Subcutaneous abdominal adipose tissue (tissue), 5 donors: ENCODE measurements around the gene SENP3.

Source experiments
- H3K27ac ChIP-seq: one replicate; pipeline ENCODE4 v1.7.0; 2013; ENCODE audit warnings: low read depth, mild to moderate bottlenecking, inconsistent platforms, low read length, moderate library complexity
- H3K27me3 ChIP-seq, 5 donors: one replicate each; pipeline ENCODE4 v1.7.0; 2013; ENCODE audit warnings: low read length in 5 of 5, inconsistent platforms in 1 of 5; ENCODE audit not compliant: control insufficient read depth in 5 of 5, insufficient read depth in 4 of 5
- H3K36me3 ChIP-seq, 5 donors: one replicate each; pipeline ENCODE4 v1.7.0; 2013; ENCODE audit warnings: low read length in 5 of 5; ENCODE audit not compliant: control insufficient read depth in 5 of 5, insufficient read depth in 5 of 5
- H3K4me1 ChIP-seq, 5 donors: one replicate each; pipeline ENCODE4 v1.7.0; 2013; ENCODE audit warnings: low read length in 5 of 5, mild to moderate bottlenecking in 3 of 5, moderate library complexity in 1 of 5; ENCODE audit not compliant: control insufficient read depth in 5 of 5, insufficient read depth in 5 of 5
- H3K4me3 ChIP-seq, 5 donors: one replicate each; pipeline ENCODE4 v1.7.0; 2013; ENCODE audit warnings: low read length in 5 of 5, low read depth in 1 of 5
- H3K9ac ChIP-seq, 5 donors: one replicate each; pipeline ENCODE4 v1.7.0; 2013; ENCODE audit warnings: low read length in 5 of 5, mild to moderate bottlenecking in 4 of 5, moderate library complexity in 3 of 5
- H3K9me3 ChIP-seq, 5 donors: one replicate each; pipeline ENCODE4 v1.7.0; 2013; ENCODE audit warnings: low read length in 5 of 5; ENCODE audit not compliant: control insufficient read depth in 5 of 5
- donor health status: healthy.
- donor health status: healthy.
- donor health status: healthy.
- donor health status: healthy.
- donor health status: healthy.

The SENP3 gene

DNA sequence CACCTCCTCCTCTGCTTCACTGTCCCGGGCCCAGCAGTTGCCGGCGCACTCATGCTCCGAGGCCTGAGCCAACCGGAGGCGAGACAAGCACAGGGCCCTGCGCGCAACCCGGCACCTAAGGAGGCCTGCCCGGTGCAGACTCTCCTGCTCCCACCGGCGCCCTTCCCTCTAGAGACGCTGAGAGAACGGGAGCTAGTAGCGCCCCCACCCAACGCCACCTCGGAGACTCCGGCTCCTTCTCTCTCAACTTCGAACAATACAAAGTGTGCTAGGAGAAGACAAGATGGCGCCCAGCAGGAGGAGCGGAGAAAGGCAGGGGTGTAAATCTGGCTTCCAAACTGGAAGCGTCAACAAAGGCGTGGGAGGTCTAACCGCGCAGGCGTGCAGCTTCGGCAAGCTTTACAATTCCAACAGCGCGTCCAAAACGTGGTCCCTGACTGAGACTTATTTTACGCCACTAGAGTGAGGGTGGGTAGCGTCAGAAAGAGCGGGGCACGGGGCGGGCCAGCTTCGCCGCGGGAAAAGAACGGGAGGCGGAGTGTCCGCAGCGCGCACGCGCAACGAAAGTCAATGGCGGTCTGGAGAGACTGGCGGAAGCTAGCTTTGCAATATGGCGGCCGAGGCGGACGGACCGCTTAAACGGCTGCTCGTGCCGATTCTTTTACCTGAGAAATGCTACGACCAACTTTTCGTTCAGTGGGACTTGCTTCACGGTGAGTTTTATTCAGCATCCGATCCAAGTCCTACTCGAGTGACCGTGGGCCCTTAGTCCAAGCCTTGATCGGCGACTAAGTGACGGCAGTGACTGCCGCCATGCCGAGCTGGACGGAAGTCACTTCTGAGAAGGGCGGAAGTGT is 21.8 kb downstream of the SENP3 start, which contains the start of gene MPDU1:
MPDU1 (plus strand) TSS at position 600 of the 857 bp plus-strand sequence; CDS start at position 611, 11 bp downstream.
- H3K4me3 ChIP-seq, result peak within 1 kb of the TSS; percentile 80 to 97 (median 90)
- H3K9ac ChIP-seq, result peak within 1 kb of the TSS; percentile 79 to 97 (median 87)
- peak within 1 kb of the TSS; percentile 98 for H3K27ac ChIP-seq
- no peaks in the 10 kb centered on the region for H3K27me3 ChIP-seq
- peaks cover 20 to 61% (median 53%) of the 10 kb centered on the region in 5 donors for H3K4me1 ChIP-seq
- H3K9me3 ChIP-seq, result no peaks in the 10 kb centered on the region
- H3K36me3 ChIP-seq, result peaks cover 0 to 31% (median 29%) of the 10 kb centered on the region in 5 donors

DNA sequence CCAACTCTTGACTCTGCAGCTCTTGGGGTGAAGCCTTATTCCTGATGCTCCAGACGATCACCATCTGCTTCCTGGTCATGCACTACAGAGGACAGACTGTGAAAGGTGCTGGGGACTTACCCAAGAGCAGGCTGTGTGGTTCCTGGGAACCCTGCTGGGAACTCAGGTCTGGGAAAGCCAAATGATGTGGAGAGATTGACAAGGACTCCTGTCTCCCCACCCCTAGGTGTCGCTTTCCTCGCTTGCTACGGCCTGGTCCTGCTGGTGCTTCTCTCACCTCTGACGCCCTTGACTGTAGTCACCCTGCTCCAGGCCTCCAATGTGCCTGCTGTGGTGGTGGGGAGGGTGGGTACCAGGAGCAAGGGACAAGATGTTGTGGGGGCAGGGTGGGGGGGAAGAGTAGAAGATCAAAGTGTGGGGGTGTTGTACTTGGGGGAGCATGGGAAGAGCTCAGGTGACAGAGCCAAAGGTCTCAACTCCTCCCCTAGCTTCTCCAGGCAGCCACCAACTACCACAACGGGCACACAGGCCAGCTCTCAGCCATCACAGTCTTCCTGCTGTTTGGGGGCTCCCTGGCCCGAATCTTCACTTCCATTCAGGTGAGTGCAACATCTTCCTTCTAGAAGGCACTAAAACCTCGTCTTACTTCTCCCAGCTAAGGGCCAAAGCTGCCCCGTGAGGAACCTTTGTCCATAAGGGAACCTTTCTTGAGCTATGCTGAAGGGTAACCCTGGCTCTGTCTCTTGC is 25.1 kb downstream of the SENP3 start:
- no peak overlapping the region for H3K27ac ChIP-seq
- H3K4me3 ChIP-seq, result no peak overlapping the region
- H3K4me1 ChIP-seq, result peaks cover 4 to 46% (median 37%) of the 10 kb centered on the region in 5 donors
- no peaks in the 10 kb centered on the region for H3K9me3 ChIP-seq
- peaks cover 2 to 39% (median 27%) of the 10 kb centered on the region in 5 donors for H3K36me3 ChIP-seq
- no peaks in the 10 kb centered on the region for H3K27me3 ChIP-seq
- no peak overlapping the region for H3K9ac ChIP-seq

DNA sequence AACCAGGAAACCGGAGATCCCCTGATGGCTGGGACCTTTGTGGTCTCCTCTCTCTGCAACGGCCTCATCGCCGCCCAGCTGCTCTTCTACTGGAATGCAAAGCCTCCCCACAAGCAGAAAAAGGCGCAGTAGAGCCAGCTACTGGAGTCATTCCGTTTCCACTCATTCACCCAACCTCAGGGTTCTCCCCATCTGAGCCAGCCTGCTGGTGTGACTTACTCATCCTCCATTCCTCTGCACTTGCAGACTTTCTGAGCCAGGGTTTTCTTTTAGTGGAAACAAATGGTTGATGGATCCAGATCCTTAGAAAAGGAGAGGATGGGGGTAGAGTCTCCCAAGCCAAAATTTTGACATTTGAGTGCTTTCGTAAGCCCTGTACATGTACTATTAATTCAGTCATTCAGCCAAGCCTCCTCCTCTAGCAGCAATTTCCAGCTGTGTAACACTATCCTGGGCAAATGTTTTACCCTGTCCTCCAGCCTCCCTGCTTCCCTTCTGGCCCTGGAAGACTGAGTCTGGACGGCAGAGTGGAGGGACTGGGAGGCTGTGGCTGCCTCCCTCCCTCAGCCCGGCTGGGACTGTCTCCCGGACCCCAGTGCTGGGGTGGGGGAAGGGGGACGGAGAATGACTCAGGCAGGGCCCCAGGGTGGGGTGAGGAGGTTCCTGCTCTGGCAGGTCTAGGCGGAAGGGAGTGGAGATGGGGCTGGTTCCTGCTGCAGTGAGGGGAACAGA is 25.9 kb downstream of the SENP3 start:
- Histone ChIP-seq H3K4me1 (peaks cover 1 to 38% (median 30%) of the 10 kb centered on the region in 5 donors), H3K4me3 (no peak overlapping the region), H3K27me3 (no peaks in the 10 kb centered on the region), H3K27ac (no peak overlapping the region), H3K36me3 (peaks cover 3 to 47% (median 34%) of the 10 kb centered on the region in 5 donors), H3K9ac (no peak overlapping the region), H3K9me3 (no peaks in the 10 kb centered on the region)

DNA sequence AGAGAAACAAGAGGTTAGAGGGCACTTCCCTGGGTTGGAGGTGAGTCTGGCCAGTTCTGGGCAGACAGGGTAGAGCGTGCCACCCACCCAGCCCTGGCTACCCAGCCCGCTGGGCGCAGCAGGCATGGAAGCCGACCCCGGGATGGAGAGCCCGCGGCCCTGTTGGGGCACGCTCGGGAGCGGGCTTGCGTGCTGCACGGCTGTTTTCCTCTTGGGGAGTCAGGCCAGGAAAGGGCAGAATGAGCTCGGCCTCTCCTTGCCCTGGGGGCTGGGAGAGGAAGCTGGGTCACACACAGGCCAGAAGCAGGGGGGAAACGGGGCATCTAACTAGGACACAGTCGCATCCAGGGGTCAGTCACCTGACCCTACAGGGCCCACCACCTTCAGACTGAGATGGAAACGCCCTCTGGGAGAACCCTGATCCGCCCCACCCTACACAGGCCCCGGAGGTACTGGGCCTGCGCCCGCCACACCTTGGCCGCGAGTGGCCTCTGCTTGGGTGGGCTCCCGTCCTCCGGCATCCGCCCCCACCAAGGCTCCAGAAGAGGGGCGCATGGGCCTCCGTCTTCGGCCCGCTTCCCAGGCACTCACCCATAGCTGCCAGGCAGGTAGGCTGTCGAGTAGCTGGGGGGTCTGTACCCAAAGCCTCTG is 27.0 kb downstream of the SENP3 start:
- peak overlapping the region in 2 of 5 donors; percentile 46 to 48 for H3K4me3 ChIP-seq
- H3K4me1 ChIP-seq, result peaks cover 1 to 28% (median 21%) of the 10 kb centered on the region in 5 donors
- no peak overlapping the region for H3K27ac ChIP-seq
- peak overlapping the region in 2 of 5 donors; percentile 35 for H3K9ac ChIP-seq
- H3K36me3 ChIP-seq, result peaks cover 3 to 57% (median 45%) of the 10 kb centered on the region in 5 donors
- no peaks in the 10 kb centered on the region for H3K27me3 ChIP-seq
- no peaks in the 10 kb centered on the region for H3K9me3 ChIP-seq

DNA sequence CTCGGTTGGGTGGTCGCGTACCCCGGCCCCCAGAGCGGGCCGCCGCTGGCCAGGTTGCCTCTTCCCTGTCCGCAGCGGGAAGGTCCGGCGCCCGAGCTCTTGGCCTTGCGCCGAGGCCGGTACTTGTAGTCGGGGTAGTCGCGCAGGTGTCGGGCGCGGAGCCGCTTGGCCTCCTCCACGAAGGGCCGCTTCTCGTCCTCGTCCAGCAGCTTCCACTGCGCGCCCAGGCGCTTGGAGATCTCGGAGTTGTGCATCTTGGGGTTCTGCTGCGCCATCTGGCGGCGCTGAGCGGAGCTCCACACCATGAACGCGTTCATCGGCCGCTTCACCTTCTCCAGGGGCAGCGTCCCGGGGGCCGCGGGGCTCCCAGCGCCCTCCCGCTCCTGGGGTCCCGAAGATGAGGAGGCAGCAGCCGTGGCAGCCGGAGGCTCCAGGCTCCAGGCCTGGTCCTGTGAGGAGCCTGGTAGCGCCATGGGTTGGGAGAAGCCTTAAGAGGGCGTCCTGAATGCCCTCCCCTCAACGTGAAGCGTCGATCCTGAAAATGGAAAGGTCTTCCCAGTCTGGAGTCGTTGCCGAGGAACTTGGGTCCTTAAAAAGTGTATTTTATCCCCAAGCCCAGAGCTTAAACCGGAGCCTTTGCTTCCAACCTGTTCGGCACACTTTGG is 27.6 kb downstream of the SENP3 start:
- Histone ChIP-seq H3K27me3 (no peaks in the 10 kb centered on the region), H3K9me3 (no peaks in the 10 kb centered on the region), H3K27ac (no peak overlapping the region), H3K4me3 (peak overlapping the region in 2 of 5 donors; percentile 46 to 48), H3K9ac (peak overlapping the region in 2 of 5 donors; percentile 25 to 35), H3K36me3 (peaks cover 7 to 64% (median 52%) of the 10 kb centered on the region in 5 donors), H3K4me1 (peaks cover 1 to 25% (median 19%) of the 10 kb centered on the region in 5 donors)

DNA sequence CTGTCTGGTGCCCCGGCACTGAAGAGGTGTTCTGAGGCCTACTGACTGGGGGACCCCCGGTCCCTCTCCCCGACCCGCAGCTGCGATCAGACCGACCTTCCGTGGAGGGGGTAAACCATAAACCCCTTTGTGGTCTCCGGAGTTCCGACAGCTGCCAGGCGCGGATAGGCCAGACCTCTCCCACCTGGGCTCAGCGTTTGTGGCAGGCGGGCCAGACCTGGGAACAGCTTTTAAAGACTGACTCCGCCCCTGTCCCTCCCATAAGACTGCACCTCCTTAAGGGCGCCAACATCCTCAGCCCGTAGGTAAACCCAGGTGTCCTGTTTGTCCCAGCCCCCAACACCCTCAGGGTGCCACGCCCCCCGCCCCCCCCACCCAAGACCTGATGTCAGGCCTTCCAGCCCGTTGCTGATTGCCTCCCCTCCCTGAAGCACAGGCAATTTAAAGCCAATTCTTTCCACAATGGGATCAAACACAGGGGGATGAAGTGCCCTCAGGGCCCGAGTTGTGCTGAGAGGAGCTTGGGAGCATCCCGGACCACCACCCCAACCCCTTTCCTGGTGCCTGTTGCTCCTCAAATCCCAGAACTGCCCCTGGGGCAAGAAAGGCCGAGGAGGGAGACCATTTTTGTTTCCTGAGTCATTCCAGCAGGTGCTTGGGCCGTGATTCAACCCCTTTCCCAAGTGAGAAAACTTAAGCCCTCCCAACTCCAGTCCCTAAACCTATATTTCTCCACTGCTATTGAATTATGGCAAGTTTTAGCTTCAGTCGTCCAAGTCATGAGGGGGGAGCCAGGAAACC is 28.4 kb downstream of the SENP3 start, which contains the start of gene SOX15:
SOX15 (minus strand) TSS at position 204 of the 801 bp plus-strand sequence. CDS start 418 bp downstream, outside the sequence.
- Histone ChIP-seq H3K36me3 (peaks cover 9 to 71% (median 59%) of the 10 kb centered on the region in 5 donors), H3K27me3 (no peaks in the 10 kb centered on the region), H3K27ac (no peak within 1 kb of the TSS), H3K4me1 (peaks cover 0 to 18% (median 11%) of the 10 kb centered on the region in 5 donors), H3K9ac (peak within 1 kb of the TSS in 2 of 5 donors; percentile 25 to 35), H3K9me3 (no peaks in the 10 kb centered on the region), H3K4me3 (peak within 1 kb of the TSS in 2 of 5 donors; percentile 46 to 48)

DNA sequence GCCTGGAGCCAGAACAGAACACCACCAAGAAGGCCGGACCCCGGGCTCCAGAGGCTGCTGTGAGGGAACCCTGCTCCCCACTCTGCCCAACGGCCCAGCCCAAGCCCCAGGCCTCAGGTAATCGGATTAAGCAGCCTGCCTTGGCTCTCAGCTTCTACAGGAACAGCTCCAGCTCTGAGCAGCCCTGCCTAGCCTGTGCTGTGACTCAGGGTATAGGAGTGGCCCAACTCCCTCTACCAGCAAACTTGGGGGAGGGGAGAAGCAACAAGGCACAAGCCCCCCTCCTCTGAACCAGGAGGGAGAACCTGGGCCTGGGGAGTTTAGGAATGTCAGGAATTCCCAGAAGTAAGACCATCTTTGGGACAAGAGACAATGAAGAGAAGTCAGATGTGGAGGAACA is 29.0 kb downstream of the SENP3 start:
- H3K27me3 ChIP-seq, result no peaks in the 10 kb centered on the region
- H3K9me3 ChIP-seq, result no peaks in the 10 kb centered on the region
- H3K4me1 ChIP-seq, result peaks cover 0 to 15% (median 11%) of the 10 kb centered on the region in 5 donors
- H3K4me3 ChIP-seq, result no peak overlapping the region
- H3K9ac ChIP-seq, result no peak overlapping the region
- H3K27ac ChIP-seq, result no peak overlapping the region
- H3K36me3 ChIP-seq, result peaks cover 9 to 78% (median 66%) of the 10 kb centered on the region in 5 donors

DNA sequence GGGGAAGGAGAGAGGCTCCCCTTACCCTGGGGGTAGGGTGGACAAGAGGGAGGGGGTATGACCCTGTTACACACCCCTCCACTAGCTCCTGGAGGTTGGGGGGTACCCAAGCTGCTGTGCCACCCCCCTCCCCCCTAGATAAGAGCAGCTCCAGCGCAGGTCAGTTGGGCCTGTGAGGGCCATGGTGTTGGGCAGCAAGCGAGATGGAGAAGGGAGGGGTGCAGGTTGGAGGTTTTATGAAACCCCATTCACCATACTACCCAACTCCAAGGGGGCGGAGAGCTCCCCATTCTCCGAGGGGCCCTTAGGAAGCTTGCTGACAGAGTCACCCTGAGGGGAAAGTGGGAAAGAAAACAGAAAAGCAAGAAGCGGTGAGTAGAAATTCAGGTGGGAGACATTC is 29.9 kb downstream of the SENP3 start:
- H3K4me1 ChIP-seq, result peaks cover 0 to 15% (median 11%) of the 10 kb centered on the region in 5 donors
- H3K9ac ChIP-seq, result no peak overlapping the region
- no peaks in the 10 kb centered on the region for H3K27me3 ChIP-seq
- H3K4me3 ChIP-seq, result no peak overlapping the region
- H3K9me3 ChIP-seq, result no peaks in the 10 kb centered on the region
- peaks cover 11 to 83% (median 72%) of the 10 kb centered on the region in 5 donors for H3K36me3 ChIP-seq
- no peak overlapping the region for H3K27ac ChIP-seq
